ENCODE measurements around the gene GLRA2.
"Not testable (repeated sequence)": the region's sequence is repeated elsewhere in the genome, so short reads cannot be mapped to it uniquely, and the experiment has no call there.

The GLRA2 gene

DNA sequence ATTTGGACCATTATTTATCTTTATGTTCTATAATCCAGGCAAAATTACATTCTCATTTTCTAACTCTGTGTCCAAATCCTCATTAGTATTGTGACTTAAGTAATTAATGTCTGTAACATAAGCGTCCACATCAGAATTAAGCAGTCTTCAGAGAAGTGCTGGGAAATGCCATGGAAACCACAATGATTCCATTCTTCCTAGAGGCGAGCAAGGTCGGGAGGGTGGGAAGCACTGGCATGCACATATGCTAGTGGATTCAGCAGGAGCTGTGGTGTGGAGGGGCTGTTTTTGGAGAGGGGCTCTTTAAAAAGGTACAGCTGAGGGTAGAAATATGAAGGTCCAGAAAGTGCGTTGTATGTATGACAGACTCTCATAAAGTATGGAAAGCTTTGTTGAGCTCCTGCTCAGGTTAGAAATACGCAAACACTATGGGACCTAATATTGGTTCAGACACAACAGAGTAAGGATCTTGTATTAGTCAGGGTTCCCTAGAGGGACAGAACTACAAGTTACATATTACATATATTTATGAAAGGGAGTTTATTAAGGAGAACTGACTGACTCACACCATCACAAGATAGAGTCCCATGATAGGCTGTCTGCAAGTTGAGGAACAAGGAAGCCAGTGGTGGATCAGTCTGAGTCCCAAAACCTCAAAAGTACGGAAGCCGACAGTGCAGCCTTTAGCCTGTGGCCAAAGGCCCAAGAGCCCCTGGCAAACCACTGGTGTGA is 61.5 kb downstream of the GLRA2 start:
- DNase-seq (ENCODE audit: low read depth in 2 of 3, low spot score in 1 of 3) = no peak

- no peak for DNase-seq (ENCODE audit: low read depth in 2 of 3, low spot score in 1 of 3)
Observed at GRCh38 chrX:14591976-14592375, 62.6 kb downstream of the GLRA2 start.

GRCh38 chrX:14594521-14594920 is 65.2 kb downstream of the GLRA2 start:
- DNase-seq (ENCODE audit: low read depth in 2 of 3, low spot score in 1 of 3) = no peak

- DNase-seq (ENCODE audit: low read depth in 2 of 3, low spot score in 1 of 3) = no peak
Observed at GRCh38 chrX:14598330-14598729, 69.0 kb downstream of the GLRA2 start.

DNA sequence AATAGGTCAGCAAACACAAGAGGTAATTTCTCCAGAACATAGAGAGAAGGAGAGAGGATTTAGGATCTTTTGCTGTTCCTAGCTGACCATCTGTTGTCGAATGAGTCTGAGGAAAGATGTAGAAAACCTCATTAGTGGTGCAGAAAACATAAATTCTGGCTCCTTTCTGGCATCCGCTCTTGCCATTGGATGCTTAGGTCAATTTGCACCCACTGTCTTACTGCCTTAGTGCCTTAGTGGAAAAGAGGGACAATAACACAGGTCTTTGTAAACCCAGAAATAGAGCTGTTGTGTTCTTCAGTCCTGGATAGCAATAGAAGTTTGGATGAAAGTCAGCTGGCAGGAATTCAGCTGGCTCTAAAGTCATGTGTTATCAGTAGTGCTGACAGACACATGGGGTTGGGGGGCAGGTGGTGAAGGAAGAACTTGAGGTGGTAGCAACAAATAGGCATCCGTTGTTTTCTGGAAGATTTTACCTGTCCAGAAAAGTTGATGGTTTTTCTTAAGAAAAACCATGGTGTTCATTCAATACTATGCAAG is 78.2 kb downstream of the GLRA2 start:
- no peak for DNase-seq (ENCODE audit: low read depth in 2 of 3, low spot score in 1 of 3)

DNA sequence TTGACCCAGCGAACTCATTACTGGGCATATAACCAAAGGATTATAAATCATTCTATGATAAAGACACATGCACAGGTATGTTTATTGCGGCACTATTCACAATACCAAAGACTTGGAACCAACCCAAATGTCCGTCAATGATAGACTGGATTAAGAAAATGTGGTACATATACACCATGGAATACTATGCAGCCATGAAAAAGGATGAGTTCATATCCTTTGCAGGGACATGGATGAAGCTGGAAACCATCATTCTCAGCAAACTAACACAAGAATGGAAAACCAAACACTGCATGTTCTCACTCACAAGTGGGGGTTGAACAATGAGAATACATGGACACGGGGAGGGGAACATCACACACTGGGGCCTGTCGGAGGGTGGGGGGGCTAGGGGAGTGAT is 83.1 kb downstream of the GLRA2 start:
- not testable (repeated sequence) for DNase-seq (ENCODE audit: low read depth in 2 of 3, low spot score in 1 of 3)

DNA sequence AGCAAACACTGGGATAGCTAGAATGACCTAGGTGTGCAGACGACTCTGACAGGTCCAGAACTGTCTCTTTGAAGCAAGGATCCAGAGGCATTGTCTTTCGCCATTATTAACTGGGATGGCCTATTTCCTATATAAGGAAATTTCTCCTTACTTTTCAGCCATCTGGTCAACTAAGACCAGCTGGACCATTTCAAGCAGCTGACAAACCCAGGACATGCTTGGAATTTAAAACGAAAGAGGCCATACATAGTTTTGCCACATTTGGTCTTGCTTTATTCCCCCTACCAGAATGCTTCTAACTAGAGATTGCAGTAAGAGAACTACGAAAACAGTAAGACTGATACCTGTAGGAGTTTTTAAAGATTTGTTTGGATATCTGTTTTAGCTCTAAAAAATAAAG is 87.0 kb downstream of the GLRA2 start:
- DNase-seq (ENCODE audit: low read depth in 2 of 3, low spot score in 1 of 3) = no peak

DNA sequence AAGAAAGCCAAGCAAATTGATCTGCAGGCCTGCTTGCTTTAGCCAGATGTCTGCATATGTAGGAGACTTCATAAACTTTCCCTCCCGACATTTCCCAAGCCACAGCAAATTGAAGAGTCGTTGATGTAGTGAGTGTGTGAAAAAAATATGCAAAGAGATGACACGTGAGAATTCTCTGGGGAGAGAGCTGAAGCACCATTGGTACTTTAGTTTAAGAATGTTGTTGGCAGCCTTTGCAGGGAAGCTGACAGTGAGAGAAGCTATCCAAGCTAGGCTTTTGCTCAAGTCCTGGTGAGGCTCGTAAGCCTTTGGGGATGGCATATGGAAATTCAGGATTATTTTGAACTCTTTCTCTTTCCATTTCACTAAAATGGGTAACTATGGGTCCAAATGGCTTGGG is 87.5 kb downstream of the GLRA2 start:
- no peak for DNase-seq (ENCODE audit: low read depth in 2 of 3, low spot score in 1 of 3)

DNA sequence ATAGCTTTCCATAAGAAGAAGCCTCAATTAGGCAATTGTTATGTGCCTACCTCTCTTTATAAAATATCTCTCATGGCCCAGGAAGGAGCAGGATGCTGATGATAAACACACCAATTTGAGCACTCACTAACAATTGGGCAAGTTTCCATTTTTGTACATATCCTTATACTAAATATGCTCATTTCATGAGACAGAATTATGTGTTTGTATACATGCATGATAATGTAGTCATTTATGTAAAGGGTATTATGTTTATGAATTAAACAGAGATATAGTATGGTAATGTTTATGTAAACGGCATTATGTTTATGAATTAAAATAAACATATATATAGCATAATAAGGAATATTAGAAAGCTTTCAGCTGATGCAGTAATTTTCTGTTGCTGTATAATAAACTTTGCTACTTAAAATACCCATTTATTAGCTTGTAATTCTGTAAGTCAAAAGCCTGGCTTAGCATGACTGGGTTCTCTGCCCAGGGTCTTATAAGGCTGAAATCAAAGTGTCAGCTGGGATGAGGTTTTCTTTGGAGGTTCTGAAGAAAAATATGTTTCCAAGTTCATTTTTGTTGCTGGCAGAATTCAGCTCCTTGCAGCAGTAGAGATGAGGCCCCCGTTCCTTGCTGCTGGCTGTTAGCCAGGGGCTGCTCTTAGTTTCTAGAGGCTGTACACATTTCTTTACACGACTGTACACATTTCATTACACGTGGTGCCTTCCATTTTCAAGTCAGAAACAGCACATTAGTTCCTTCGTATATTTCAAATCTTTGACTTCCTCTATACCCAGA is 89.0 kb downstream of the GLRA2 start:
- DNase-seq (ENCODE audit: low read depth in 2 of 3, low spot score in 1 of 3) = no peak

DNA sequence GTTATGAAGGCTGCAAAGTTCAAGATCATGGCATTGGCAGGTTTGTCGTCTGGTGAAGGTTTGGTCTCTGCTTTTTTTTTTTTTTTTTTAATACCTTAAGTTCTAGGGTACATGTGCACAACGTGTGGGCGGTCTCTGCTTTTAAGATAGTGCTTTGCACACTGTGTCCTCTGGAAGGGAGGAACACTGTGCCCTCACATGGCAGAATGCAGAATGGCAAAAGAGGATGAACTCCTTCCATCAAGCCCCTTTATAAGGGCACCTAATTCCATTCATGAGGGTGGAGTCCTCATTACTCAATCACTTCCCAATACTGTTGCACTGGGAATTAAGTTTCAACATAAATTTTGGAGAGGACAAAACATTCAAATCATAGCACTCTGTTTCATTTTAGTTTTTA is 101.4 kb downstream of the GLRA2 start:
- no peak for DNase-seq (ENCODE audit: low read depth in 2 of 3, low spot score in 1 of 3)

DNA sequence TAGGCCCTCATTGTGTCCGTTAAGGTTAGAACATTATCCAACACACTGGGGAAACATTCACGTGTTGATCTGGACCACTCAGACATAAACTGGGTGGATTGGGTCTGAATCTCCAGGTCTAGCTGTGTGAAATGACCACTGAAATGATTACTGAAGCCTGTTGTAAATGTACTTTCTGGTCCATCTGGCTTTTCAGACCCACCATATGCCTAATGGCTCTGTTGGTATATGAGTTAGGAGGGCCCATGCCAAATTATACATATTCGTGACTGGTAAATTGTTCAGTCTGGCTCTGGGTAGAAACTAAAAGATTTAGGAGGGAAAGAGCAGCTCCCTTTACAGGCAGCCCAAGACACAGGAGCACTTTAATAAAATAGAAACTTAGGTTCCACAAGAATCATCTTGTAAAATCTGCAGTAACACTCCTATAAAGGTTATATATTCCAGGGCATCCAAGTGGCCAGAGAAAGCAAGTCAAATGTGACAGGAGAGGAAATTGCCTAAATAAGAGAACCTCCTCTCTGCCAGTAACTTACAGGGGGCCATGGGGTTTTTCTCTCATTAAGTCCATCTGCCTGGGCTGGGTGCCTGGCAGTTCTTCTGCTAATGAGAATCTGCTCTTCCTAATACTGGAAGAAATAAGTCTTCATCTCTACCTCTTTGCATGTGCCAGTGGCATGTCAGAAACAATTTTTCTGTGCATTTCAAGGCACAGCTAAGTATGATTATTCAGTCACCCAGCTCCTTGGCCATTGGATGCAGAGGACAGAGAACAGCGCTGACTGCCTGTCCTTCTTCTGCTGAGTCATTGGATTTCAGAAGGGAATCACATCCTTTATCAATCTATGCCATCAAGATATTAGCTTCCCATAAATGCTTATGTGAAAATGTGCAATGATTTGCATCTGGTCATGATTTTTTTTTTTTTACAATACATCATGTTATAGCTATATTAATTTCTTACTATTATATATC is 112.6 kb downstream of the GLRA2 start:
- DNase-seq (ENCODE audit: low read depth in 2 of 3, low spot score in 1 of 3) = no peak

DNA sequence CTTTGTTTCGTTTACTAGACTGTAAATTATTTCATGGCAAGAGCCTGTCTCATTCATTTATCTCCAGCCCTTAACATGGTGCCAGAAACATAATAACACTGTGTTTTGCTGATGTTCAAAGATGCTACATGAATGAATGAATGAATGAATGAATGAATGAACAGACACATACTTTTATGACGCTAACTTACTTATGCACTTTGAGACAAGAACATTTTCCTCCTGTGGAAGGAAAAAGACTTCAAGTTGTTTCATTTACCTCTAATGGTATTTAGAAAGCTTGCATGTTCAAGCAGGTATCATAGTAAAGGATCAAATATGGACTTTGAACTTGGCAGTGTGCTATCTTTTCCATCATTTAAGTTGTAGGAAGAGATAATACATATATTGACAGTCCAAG is 131.6 kb downstream of the GLRA2 start:
- DNase-seq (ENCODE audit: low read depth in 2 of 3, low spot score in 1 of 3) = no peak

GRCh38 chrX:14670819-14671218 is 141.5 kb downstream of the GLRA2 start:
- no peak for DNase-seq (ENCODE audit: low read depth in 2 of 3, low spot score in 1 of 3)

- DNase-seq (ENCODE audit: low read depth in 2 of 3, low spot score in 1 of 3) = no peak
Observed at GRCh38 chrX:14672611-14673172, 143.4 kb downstream of the GLRA2 start.

DNA sequence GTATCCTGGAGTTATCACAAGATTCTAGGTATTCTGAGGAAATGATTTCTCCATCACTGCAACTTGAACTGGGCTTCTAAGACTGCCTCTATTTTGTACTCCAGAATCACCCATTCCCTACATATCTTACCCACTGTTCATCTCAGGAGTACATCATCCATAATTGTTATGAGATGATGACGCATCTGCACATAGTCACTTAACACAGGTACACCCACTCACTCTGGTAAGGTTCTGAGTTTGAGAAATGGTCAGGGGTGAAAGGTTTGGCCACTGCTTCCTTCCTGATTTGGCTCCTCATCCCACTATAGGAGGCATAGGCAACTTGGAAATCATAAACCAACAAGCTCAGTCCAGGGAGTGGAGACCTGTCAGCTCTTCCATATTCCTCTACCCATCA is 143.9 kb downstream of the GLRA2 start:
- no peak for DNase-seq (ENCODE audit: low read depth in 2 of 3, low spot score in 1 of 3)

DNA sequence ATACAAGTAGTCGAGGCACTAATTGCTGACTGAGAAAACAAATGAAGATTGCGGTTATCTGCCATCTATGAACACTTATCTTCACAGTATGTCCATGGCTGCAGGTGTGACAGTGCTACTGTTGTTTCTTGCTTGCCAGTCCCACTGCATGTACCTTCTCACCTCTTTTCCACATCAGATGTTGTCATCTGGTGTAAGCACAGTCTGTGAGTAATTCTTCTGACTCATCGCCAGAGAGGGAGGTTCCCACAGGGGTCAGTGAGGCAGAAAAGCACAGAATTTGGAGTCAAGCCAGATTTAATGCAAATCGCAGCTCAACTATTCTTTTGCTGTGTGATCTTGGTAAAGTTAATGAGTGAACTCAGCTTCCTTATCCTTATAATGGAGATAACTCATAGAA is 144.4 kb downstream of the GLRA2 start:
- peak in 1 of 3 donors; percentile 19 for DNase-seq (ENCODE audit: low read depth in 2 of 3, low spot score in 1 of 3)

DNA sequence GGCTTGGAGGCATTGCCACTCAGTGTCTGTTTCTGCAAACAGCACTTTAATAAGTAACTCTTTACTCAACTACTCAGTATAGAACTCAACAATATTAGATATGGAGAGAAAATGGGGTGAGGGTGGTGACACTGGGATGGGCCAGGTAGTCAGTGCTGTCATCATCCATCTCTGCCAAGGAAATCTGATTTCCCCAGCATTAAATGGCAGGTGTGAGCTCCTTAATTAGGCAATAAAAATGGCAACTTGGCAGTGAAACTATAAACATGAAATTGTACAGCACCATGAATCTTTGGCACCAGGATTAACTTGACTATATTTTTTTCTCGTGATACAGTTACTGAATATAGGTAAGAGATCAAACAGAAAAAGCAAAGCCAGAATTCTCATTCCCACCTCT is 146.2 kb downstream of the GLRA2 start:
- DNase-seq (ENCODE audit: low read depth in 2 of 3, low spot score in 1 of 3) = no peak

DNA sequence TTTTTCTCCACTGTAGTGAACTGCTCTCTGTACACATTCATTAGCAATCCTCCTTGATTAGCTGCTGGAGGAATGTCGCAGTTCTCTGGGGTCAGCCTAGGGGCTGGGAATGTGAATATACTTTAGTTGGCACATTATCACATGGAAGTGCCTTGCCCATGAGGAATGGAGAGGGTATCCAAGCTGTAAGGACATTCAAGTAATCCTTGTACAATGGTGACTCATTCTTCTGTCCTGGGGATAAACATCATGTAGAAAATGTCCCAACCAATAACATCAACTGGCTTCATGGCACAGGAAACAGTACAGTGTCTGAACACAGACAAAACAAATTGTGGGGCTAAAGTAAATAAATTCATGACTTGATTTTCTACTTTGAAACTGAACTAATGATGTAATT is 147.1 kb downstream of the GLRA2 start:
- DNase-seq (ENCODE audit: low read depth in 2 of 3, low spot score in 1 of 3) = no peak

- not testable (repeated sequence) for DNase-seq (ENCODE audit: low read depth in 2 of 3, low spot score in 1 of 3)
Observed at GRCh38 chrX:14688331-14688730, 159.0 kb downstream of the GLRA2 start.

DNA sequence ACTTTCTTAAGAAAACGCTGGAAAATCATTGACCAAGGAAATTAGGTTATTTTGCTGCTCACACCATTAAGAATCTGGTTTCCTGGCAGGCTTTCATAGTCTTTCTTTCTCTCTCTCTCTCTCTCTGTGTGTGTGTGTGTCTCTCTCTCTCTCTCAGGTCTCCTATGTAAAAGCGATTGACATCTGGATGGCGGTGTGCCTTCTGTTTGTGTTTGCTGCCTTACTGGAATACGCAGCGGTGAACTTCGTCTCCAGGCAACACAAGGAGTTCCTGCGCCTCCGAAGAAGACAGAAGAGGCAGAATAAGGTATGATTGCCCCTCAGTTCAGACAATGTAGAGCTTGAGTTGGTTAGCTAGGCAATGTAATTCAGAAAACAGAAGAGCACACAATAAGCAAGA is 161.2 kb downstream of the GLRA2 start:
- DNase-seq (ENCODE audit: low read depth in 2 of 3, low spot score in 1 of 3) = no peak

- no peak for DNase-seq (ENCODE audit: low read depth in 2 of 3, low spot score in 1 of 3)
Observed at GRCh38 chrX:14694611-14695010, 165.3 kb downstream of the GLRA2 start.

Measured in stimulated activated CD4-positive, alpha-beta T cell treated with anti-CD3 and anti-CD28 coated beads, Interleukin-12 subunit alpha, Interleukin-12 subunit beta, amount 100 ng/mL, for 48 hours (primary cell).